A673 (cell line): ENCODE measurements around the gene SREBF1.

Experiments used
- CTCF ChIP-seq: fragments of 300-800, 200-600 bp; sonication (generic); conservative IDR thresholded peaks from 2 replicates; pipeline ENCODE4 v1.5.1; 2017; ENCODE audit warnings: low read depth, mild to moderate bottlenecking, antibody characterized with exemption, low read length, moderate library complexity, mixed read lengths
- EZH2 ChIP-seq: fragments of 200-600 bp; sonication (generic); IDR thresholded peaks from 2 replicates; pipeline ENCODE4 v1.6.1; 2017; ENCODE audit warnings: borderline replicate concordance, low read depth, mild to moderate bottlenecking, mixed read lengths, antibody characterized with exemption, low read length; ENCODE audit not compliant: poor library complexity, severe bottlenecking

GRCh38 chr17:17860766-17861107, 24.0 kb upstream of the SREBF1 start:
- TF ChIP-seq CTCF (no peak), EZH2 (no peak)
